Measurements from ENCODE around the gene TPCN2.

TPCN2 gene

DNA sequence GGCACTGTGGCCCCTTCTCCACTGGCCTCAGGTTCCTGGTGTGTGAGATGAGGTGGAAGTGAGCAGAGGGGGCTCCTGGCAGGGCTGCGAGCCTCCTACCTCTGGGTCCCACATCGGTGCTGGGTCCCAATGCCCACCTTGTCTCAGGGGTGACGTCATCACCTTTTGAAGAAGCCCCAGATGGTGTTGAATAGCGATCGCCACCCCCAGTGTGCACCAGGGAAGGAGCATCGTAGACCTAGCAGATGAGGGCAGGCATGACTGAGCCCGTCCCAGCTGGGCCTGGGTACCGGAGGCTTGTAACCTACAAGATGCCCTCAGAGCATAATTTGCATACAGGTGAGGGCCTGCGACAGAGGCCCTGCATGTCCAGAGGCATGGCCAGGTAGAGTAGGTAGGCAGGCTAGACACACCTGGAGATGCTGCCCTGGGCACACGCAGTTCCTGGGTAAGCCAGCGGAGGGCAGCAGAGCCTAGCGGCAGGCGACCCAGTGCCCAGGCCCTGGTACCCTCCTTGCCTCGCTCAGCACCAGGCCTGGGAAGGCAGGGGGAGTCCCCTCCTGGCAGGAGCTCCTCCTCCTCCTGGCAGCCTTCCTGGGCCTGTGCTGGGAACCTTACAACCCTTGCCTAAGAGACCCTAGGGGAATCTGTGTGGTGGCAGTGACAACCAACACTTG lies 52.5 kb downstream of the TPCN2 start:
- TF ChIP-seq, protein P1, sequence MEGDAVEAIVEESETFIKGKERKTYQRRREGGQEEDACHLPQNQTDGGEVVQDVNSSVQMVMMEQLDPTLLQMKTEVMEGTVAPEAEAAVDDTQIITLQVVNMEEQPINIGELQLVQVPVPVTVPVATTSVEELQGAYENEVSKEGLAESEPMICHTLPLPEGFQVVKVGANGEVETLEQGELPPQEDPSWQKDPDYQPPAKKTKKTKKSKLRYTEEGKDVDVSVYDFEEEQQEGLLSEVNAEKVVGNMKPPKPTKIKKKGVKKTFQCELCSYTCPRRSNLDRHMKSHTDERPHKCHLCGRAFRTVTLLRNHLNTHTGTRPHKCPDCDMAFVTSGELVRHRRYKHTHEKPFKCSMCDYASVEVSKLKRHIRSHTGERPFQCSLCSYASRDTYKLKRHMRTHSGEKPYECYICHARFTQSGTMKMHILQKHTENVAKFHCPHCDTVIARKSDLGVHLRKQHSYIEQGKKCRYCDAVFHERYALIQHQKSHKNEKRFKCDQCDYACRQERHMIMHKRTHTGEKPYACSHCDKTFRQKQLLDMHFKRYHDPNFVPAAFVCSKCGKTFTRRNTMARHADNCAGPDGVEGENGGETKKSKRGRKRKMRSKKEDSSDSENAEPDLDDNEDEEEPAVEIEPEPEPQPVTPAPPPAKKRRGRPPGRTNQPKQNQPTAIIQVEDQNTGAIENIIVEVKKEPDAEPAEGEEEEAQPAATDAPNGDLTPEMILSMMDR (IDR thresholded peaks at IDR 0.05; ENCODE audit: low read depth, low read length), result peak; percentile 98
- peak; percentile 65 for DNase-seq (ENCODE audit: extremely low read depth, low read depth)

DNA sequence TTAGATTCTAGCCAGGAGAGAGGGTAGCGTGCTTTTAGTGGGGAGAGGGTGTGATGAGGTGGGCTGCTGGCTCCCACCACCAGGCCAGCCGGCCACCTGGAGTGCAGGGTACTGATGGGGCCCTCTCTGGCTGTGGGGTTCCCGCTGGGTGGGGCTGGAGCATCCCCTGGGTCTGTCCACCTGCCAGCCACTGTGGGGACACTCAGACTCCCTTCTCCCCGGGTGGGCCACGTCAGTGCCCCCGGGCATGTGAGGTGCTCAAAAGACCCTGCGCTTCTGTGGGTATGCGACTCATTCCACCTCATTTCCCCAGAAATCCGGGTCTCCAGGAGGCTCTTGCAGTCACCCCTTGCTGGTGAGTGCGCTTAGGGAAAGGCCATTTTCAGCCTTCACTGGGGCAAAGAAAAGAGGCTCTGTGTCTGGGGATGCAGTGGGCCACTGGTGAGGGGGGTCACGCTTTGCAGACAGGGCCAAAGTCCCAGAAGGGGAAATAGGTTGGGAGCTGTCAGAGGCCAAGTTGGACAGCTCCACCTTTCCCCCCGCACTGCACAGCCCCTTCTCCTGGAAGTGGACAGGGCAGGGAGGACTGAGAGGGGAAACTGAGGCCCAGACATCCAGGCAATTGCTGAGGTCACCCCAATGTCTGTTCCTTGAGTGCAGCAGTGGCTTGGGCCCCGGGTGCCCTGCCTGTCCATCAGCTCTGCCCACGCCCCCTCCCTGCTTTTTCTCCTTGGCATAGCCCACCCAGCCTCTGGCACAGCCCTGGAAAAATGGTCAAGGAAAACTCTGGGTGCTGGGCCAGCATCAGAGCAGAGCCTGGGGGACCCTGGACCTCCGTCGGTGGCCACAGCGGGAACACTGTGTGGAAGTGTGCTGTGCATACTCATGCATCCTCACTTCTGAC lies 53.3 kb downstream of the TPCN2 start:
- DNase-seq (ENCODE audit: extremely low read depth, low read depth), result no peak
- TF ChIP-seq, protein P1 (IDR thresholded peaks at IDR 0.05; ENCODE audit: low read depth, low read length), result no peak

DNA sequence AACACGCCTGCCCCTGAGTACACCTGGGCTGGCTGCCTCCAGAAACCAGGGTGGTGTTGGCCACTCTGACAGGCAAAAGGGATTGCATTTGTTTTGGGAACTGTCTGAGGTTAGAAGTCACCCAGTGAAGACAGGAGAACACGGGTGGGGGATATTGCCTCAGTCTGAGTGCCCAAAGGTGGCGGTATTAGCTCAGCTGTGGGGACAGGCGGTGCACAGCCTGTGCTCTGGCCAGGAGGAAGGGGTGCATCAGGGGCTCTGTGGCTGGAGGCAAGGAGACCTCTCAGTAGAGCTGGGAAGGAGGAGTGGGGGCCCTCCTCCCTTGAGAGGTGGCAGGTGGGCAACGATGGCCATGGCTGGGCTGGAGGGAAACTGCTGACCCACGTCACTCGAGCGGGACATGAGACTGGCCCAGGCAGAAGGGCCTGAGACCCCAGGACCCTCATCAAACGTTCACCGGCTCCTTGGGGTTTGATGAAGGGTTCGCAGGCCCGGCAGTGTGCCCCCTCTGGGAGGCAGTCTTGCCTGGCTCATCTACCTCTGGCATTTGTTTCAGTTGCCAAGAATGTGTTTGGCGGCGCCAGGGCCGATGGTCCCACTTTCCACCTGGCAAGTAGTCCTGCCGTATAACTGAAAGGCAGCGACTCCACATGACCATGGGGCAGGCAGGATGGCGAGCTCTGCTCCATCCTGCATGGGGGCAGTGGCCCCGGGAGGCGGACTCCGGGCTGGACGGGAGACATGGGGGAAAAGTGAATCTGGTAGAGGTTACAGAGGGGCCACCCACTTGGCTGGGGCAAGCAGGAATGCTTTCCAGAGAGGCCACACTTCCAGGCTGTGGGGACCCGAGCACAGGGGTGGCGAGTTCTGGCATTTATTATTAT lies 54.2 kb downstream of the TPCN2 start:
- DNase-seq (ENCODE audit: extremely low read depth, low read depth), result no peak
- TF ChIP-seq, protein P1 (IDR thresholded peaks at IDR 0.05; ENCODE audit: low read depth, low read length), result no peak

DNA sequence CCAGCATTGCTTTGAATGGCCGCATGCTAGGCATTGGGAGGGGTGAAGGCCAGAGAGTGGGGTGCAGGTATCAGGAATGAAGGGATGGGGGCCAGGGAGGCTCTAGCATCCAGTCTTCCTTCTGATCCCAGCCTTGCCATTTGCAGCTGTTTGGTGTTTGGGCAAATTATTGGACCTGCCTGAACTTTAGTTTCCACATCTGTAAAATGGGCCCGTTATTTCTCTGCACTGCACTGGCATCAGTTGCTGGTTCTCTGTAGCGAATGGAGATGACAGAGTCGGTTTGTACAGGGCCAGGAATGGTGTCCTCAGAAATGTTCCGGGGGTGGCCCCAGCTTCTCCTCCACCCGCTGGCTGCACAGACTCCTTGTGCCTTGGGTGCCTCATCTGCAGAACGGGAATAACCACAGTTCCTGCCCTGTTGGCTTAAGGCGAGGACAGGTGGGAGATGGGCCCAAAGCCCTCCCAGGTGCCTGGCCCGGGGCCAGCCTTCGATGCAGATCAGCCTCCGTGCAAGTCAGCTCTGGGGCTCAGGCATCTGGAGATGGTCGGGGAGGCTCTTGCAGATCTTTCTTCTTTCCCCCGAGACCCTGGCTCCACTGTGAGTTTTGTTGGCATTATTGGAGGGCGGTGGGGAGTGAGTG lies 55.6 kb downstream of the TPCN2 start:
- DNase-seq (ENCODE audit: extremely low read depth, low read depth), result no peak
- TF ChIP-seq, protein P1 (IDR thresholded peaks at IDR 0.05; ENCODE audit: low read depth, low read length), result no peak

DNA sequence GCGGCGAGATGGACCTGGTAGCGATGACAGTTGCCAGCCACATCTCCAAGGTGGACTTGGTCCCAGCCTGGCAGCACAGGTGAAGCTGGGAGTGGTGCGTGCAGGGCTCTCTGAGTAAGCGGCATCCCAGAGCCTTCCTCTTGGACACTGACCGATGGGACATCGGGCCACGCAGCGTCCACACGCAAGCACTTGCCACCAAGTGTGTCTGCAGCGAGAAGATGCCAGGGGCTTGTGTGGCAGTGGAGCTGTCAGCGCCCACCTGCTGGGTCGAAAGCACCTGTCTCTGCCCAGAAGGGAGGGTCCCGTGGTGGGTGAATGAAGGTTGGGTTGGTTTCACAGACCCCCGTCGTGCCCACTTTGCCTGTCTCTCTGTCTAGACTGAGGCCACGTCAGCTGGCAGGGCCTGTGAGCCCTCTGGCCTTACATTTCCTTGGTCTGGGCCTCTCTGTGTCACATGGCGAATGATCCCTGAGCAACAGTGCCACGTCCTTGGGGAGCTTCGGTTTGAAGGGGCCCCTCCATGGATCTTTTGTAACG lies 56.2 kb downstream of the TPCN2 start:
- TF ChIP-seq, protein P1 (IDR thresholded peaks at IDR 0.05; ENCODE audit: low read depth, low read length), result no peak
- no peak for DNase-seq (ENCODE audit: extremely low read depth, low read depth)

DNA sequence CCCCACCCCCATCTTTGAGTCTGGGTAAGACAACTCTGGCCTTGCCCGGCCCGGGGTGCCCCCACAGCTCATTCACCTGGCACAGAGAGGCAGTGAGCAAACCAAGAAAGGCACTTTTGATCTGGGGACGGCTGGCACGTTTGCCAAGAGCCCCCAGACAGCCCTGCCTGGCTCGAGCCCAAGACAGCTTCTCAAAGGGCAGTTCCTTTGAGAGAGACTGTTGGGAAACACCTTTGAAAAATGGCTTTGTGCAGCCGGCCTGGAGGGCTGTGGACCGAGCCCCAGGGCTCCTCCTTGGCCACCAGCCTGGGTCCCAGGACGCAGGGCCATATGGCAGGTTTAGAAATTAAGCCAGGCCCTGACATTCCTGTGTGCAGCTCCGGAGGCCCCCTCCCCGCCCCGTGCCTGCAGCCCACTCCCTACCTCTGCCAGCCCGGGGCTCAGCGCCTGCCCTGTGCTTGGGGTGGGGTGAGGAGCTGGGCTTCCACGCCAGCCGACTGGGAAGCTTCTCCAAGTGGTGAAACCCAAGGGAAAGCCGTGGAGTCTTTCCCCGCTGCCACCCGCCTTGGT lies 56.8 kb downstream of the TPCN2 start:
- TF ChIP-seq, protein P1 (IDR thresholded peaks at IDR 0.05; ENCODE audit: low read depth, low read length), result no peak
- DNase-seq (ENCODE audit: extremely low read depth, low read depth), result no peak

Measured in AG09319 (cell line).